ENCODE measurements around the gene LSR.

Gene LSR

GRCh38 chr19:35288331-35288730 lies 39.5 kb downstream of the LSR start:
- DNase-seq (ENCODE audit: low read depth, low spot score): no peak
- H3K27me3 ChIP-seq (ENCODE audit: control insufficient read depth, insufficient read depth, low read length): no peaks in the 10 kb centered on the region
- H3K4me3 ChIP-seq (ENCODE audit: low read length): no peak overlapping the region
- H3K36me3 ChIP-seq (ENCODE audit: control insufficient read depth, insufficient read depth, low read length): no peaks in the 10 kb centered on the region
- H3K9me3 ChIP-seq (ENCODE audit: control insufficient read depth, insufficient read depth, low read length): no peaks in the 10 kb centered on the region
- WGBS (ENCODE audit: insufficient coverage, insufficient read length): no CpG with 5 or more reads among the region's 2 CpGs
- H3K27ac ChIP-seq (ENCODE audit: low read length): no peak overlapping the region
- H3K4me1 ChIP-seq (ENCODE audit: control insufficient read depth, insufficient read depth, low read length): peaks cover 5% of the 10 kb centered on the region; the same call in 1 of the 2 replicates

GRCh38 chr19:35288906-35289305 lies 40.1 kb downstream of the LSR start:
- peaks cover 6% of the 10 kb centered on the region for H3K4me1 ChIP-seq (ENCODE audit: control insufficient read depth, insufficient read depth, low read length)
- no peak overlapping the region for H3K4me3 ChIP-seq (ENCODE audit: low read length)
- no peak for DNase-seq (ENCODE audit: low read depth, low spot score)
- no peak overlapping the region for H3K27ac ChIP-seq (ENCODE audit: low read length)
- no peaks in the 10 kb centered on the region for H3K27me3 ChIP-seq (ENCODE audit: control insufficient read depth, insufficient read depth, low read length)
- H3K9me3 ChIP-seq (ENCODE audit: control insufficient read depth, insufficient read depth, low read length): no peaks in the 10 kb centered on the region
- WGBS (ENCODE audit: insufficient coverage, insufficient read length): no CpG with 5 or more reads among the region's 5 CpGs
- H3K36me3 ChIP-seq (ENCODE audit: control insufficient read depth, insufficient read depth, low read length): no peaks in the 10 kb centered on the region

GRCh38 chr19:35290381-35291127 lies 41.8 kb downstream of the LSR start:
- no peaks in the 10 kb centered on the region for H3K36me3 ChIP-seq (ENCODE audit: control insufficient read depth, insufficient read depth, low read length)
- H3K4me3 ChIP-seq (ENCODE audit: low read length): no peak overlapping the region
- H3K27ac ChIP-seq (ENCODE audit: low read length): no peak overlapping the region
- no peak for DNase-seq (ENCODE audit: low read depth, low spot score)
- no peaks in the 10 kb centered on the region for H3K9me3 ChIP-seq (ENCODE audit: control insufficient read depth, insufficient read depth, low read length)
- H3K4me1 ChIP-seq (ENCODE audit: control insufficient read depth, insufficient read depth, low read length): peaks cover 2% of the 10 kb centered on the region; the same call in 1 of the 2 replicates
- no peaks in the 10 kb centered on the region for H3K27me3 ChIP-seq (ENCODE audit: control insufficient read depth, insufficient read depth, low read length)
- no CpG with 5 or more reads among the region's 20 CpGs for WGBS (ENCODE audit: insufficient coverage, insufficient read length)

GRCh38 chr19:35291259-35291658 lies 42.5 kb downstream of the LSR start:
- Histone ChIP-seq H3K27me3 (ENCODE audit: control insufficient read depth, insufficient read depth, low read length) (no peaks in the 10 kb centered on the region), H3K27ac (ENCODE audit: low read length) (no peak overlapping the region), H3K36me3 (ENCODE audit: control insufficient read depth, insufficient read depth, low read length) (no peaks in the 10 kb centered on the region), H3K4me3 (ENCODE audit: low read length) (no peak overlapping the region), H3K4me1 (ENCODE audit: control insufficient read depth, insufficient read depth, low read length) (peaks cover 2% of the 10 kb centered on the region; the same call in 1 of the 2 replicates), H3K9me3 (ENCODE audit: control insufficient read depth, insufficient read depth, low read length) (no peaks in the 10 kb centered on the region)
- no peak for DNase-seq (ENCODE audit: low read depth, low spot score)
- no CpG with 5 or more reads among the region's 6 CpGs for WGBS (ENCODE audit: insufficient coverage, insufficient read length)

GRCh38 chr19:35291916-35292315 lies 43.1 kb downstream of the LSR start, which contains the start of gene MAG:
Gene MAG, plus strand, starts transcription at chr19:35292161. Its CDS starts 3,248 bp downstream, at chr19:35295409.
- H3K9me3 ChIP-seq (ENCODE audit: control insufficient read depth, insufficient read depth, low read length): no peaks in the 10 kb centered on the region
- H3K27ac ChIP-seq (ENCODE audit: low read length): no peak within 1 kb of the TSS
- no peak within 1 kb of the TSS for H3K4me3 ChIP-seq (ENCODE audit: low read length)
- WGBS (ENCODE audit: insufficient coverage, insufficient read length): no CpG with 5 or more reads among the region's 12 CpGs
- peaks cover 2% of the 10 kb centered on the region; the same call in 1 of the 2 replicates for H3K4me1 ChIP-seq (ENCODE audit: control insufficient read depth, insufficient read depth, low read length)
- no peak for DNase-seq (ENCODE audit: low read depth, low spot score)
- no peaks in the 10 kb centered on the region for H3K36me3 ChIP-seq (ENCODE audit: control insufficient read depth, insufficient read depth, low read length)
- no peaks in the 10 kb centered on the region for H3K27me3 ChIP-seq (ENCODE audit: control insufficient read depth, insufficient read depth, low read length)

GRCh38 chr19:35292421-35293362 lies 43.9 kb downstream of the LSR start:
- Histone ChIP-seq H3K4me3 (ENCODE audit: low read length) (no peak overlapping the region), H3K9me3 (ENCODE audit: control insufficient read depth, insufficient read depth, low read length) (no peaks in the 10 kb centered on the region), H3K4me1 (ENCODE audit: control insufficient read depth, insufficient read depth, low read length) (peaks cover 2% of the 10 kb centered on the region; the same call in 1 of the 2 replicates), H3K36me3 (ENCODE audit: control insufficient read depth, insufficient read depth, low read length) (no peaks in the 10 kb centered on the region; the same call in 1 of the 2 replicates), H3K27ac (ENCODE audit: low read length) (no peak overlapping the region), H3K27me3 (ENCODE audit: control insufficient read depth, insufficient read depth, low read length) (no peaks in the 10 kb centered on the region)
- no peak for DNase-seq (ENCODE audit: low read depth, low spot score)
- no CpG with 5 or more reads among the region's 23 CpGs for WGBS (ENCODE audit: insufficient coverage, insufficient read length)

GRCh38 chr19:35293363-35293739 lies 44.5 kb downstream of the LSR start:
- no peak for DNase-seq (ENCODE audit: low read depth, low spot score)
- H3K4me3 ChIP-seq (ENCODE audit: low read length): no peak overlapping the region
- H3K9me3 ChIP-seq (ENCODE audit: control insufficient read depth, insufficient read depth, low read length): no peaks in the 10 kb centered on the region
- WGBS (ENCODE audit: insufficient coverage, insufficient read length): no CpG with 5 or more reads among the region's 7 CpGs
- H3K27ac ChIP-seq (ENCODE audit: low read length): no peak overlapping the region
- H3K27me3 ChIP-seq (ENCODE audit: control insufficient read depth, insufficient read depth, low read length): no peaks in the 10 kb centered on the region
- peaks cover 2% of the 10 kb centered on the region; the same call in 1 of the 2 replicates for H3K4me1 ChIP-seq (ENCODE audit: control insufficient read depth, insufficient read depth, low read length)
- no peaks in the 10 kb centered on the region; the same call in 1 of the 2 replicates for H3K36me3 ChIP-seq (ENCODE audit: control insufficient read depth, insufficient read depth, low read length)

- no peak for DNase-seq (ENCODE audit: low read depth, low spot score)
- Histone ChIP-seq H3K4me3 (ENCODE audit: low read length) (no peak overlapping the region), H3K9me3 (ENCODE audit: control insufficient read depth, insufficient read depth, low read length) (no peaks in the 10 kb centered on the region), H3K27me3 (ENCODE audit: control insufficient read depth, insufficient read depth, low read length) (no peaks in the 10 kb centered on the region), H3K27ac (ENCODE audit: low read length) (no peak overlapping the region), H3K4me1 (ENCODE audit: control insufficient read depth, insufficient read depth, low read length) (peaks cover 2% of the 10 kb centered on the region; the same call in 1 of the 2 replicates), H3K36me3 (ENCODE audit: control insufficient read depth, insufficient read depth, low read length) (no peaks in the 10 kb centered on the region; the same call in 1 of the 2 replicates)
- WGBS (ENCODE audit: insufficient coverage, insufficient read length): no CpG with 5 or more reads among the region's 17 CpGs
These were observed 45.0 kb downstream of the LSR start for GRCh38 chr19:35293808-35294207.

- WGBS (ENCODE audit: insufficient coverage, insufficient read length): no CpG with 5 or more reads among the region's 3 CpGs
These were observed 45.5 kb downstream of the LSR start for GRCh38 chr19:35294328-35294727.

More at GRCh38 chr19:35294328-35294727, 45.5 kb downstream of the LSR start:
- Histone ChIP-seq H3K36me3 (ENCODE audit: control insufficient read depth, insufficient read depth, low read length) (no peaks in the 10 kb centered on the region; the same call in 1 of the 2 replicates), H3K27ac (ENCODE audit: low read length) (no peak overlapping the region), H3K9me3 (ENCODE audit: control insufficient read depth, insufficient read depth, low read length) (no peaks in the 10 kb centered on the region), H3K4me3 (ENCODE audit: low read length) (no peak overlapping the region), H3K27me3 (ENCODE audit: control insufficient read depth, insufficient read depth, low read length) (no peaks in the 10 kb centered on the region), H3K4me1 (ENCODE audit: control insufficient read depth, insufficient read depth, low read length) (peaks cover 2% of the 10 kb centered on the region; the same call in 1 of the 2 replicates)
- no peak for DNase-seq (ENCODE audit: low read depth, low spot score)

All from iPS DF 6.9 (cell line).